Measurements from ENCODE around the gene PRELP. TPM values are rescaled to one million over a fixed set of nuclear protein-coding genes. Genes with fewer than 3 reads are reported as not detected.

Gene PRELP
- total and polyA plus RNA-seq, 9 of the 15 experiments (the other 6 are each of a cell fraction or from before 2014, with no cell fraction given) = 0.04 TPM; not detected in 8

GRCh38 chr1:203521812-203522211 is 46.2 kb downstream of the PRELP start (continued):
- TF ChIP-seq AFF1 (IDR thresholded peaks at IDR 0.05; ENCODE audit: low read depth in 1 of 2, partially characterized antibody in 2 of 2) = no peak

- 4% methylated on average over 11 of the region's 11 CpGs for whole genome bisulfite sequencing (ENCODE audit: insufficient coverage, low coverage, missing lambda C conversion rate)
- in situ Hi-C loops (cut with MboI) = no loop called here
- H3K9ac ChIP-seq (ENCODE audit: insufficient read depth in 1 of 2, low read depth in 2 of 2, low read length in 2 of 2) = no peak overlapping the region
Observed at GRCh38 chr1:203522237-203522636, 46.6 kb downstream of the PRELP start.

More at GRCh38 chr1:203522237-203522636, 46.6 kb downstream of the PRELP start:
- H3K79me2 ChIP-seq (ENCODE audit: control insufficient read depth, insufficient read depth, low read length) = no peaks in the 10 kb centered on the region
- H3K4me2 ChIP-seq (ENCODE audit: insufficient read depth, low read length) = no peak overlapping the region
- BruUV-seq (replicated peaks) = no TSS peak
- no peak overlapping the region for H2AFZ ChIP-seq (ENCODE audit: low read depth, low read length)
- no peak overlapping the region for H3K4me3 ChIP-seq
- intact Hi-C loops (cut with micrococcal nuclease) = no loop called here
- no peak for FAIRE-seq
- no peaks in the 10 kb centered on the region for H3K9me1 ChIP-seq (ENCODE audit: control insufficient read depth, insufficient read depth, low read length)
- no peaks in the 10 kb centered on the region; a peak in 1 of 5 replicates for H3K4me1 ChIP-seq (replicated peaks in 1 of 2; ENCODE audit: control insufficient read depth in 2 of 2, insufficient read depth in 2 of 2, low read length in 2 of 2)
- H3K27ac ChIP-seq (ENCODE audit: extremely low read depth, low read depth, low read length) = no peak overlapping the region
- peaks cover 49 to 89% of the 10 kb centered on the region in 2 experiments for H3K27me3 ChIP-seq (ENCODE audit: control insufficient read depth in 2 of 2, insufficient read depth in 2 of 2, low read length in 2 of 2)
- ATAC-seq = no peak
- no peaks in the 10 kb centered on the region for H3K36me3 ChIP-seq (ENCODE audit: control insufficient read depth, insufficient read depth, low read length)
- DNase-seq (ENCODE audit: extremely low read depth in 1 of 4, low spot score in 3 of 4) = no peak
- no peaks in the 10 kb centered on the region for H3K9me3 ChIP-seq (replicated peaks; ENCODE audit: control insufficient read depth, insufficient read depth, low read depth, low read length)
- peaks cover 17% of the 10 kb centered on the region for H4K20me1 ChIP-seq (replicated peaks; ENCODE audit: control insufficient read depth, insufficient read depth, low read length)
- ChIA-PET CTCF (ENCODE audit: low intra/inter-chr PET ratio) (no interaction called here), POLR2A (interaction anchor here (0.6 kb wide), 1 partner anchor 69 kb away, joined by 3 read pairs; no protein-coding TSS in a partner anchor)
- TF ChIP-seq ZFP1 (CRISPR knock-in tag; IDR thresholded peaks at IDR 0.05) (no peak), EGR1 (conservative IDR thresholded peaks at IDR 0.05) (0 out of 2 replicates have a peak, but pooled peaks have one; percentile 9)
